Keratinocyte (primary cell): ENCODE results near the gene ZNF674. TPM values are rescaled to one million over a fixed set of nuclear protein-coding genes. Genes with fewer than 3 reads are reported as not detected.
A peak's percentile ranks its signal among the peaks of the same experiment; 100 is the strongest.

ENCODE experiments used
- DNase-seq: peaks from one replicate; pipeline ENCODE4 v3.0.0-alpha.2; 2011; ENCODE audit warnings: low read depth, missing footprints, low spot score
- FAIRE-seq: peaks from 2 replicates; lab custom pipeline; 2011; peaks lifted over from hg19 to GRCh38; lab: Jason Lieb, UNC
- H2AFZ ChIP-seq: 2 replicates; pipeline ENCODE4 v1.6.0; 2012; ENCODE audit warnings: low read length, control low read depth, inconsistent platforms; ENCODE audit not compliant: control insufficient read depth
- H3K27ac ChIP-seq: 2 replicates; pipeline ENCODE4 v1.5.1; 2011; ENCODE audit warnings: low read length; ENCODE audit not compliant: control insufficient read depth, insufficient read depth
- H3K27me3 ChIP-seq: 3 replicates; pipeline ENCODE4 v1.6.0; 2011; ENCODE audit warnings: low read length; ENCODE audit not compliant: control insufficient read depth, insufficient read depth; ENCODE audit errors: extremely low read depth
- H3K36me3 ChIP-seq, 2 experiments: 2 replicates in 1 of 2; 3 replicates in 1 of 2; pipeline ENCODE4 v1.5.1; 2011; ENCODE audit warnings: low read length in 2 of 2, mild to moderate bottlenecking in 1 of 2; ENCODE audit not compliant: control insufficient read depth in 2 of 2, insufficient read depth in 2 of 2; ENCODE audit errors: extremely low read depth in 1 of 2
- H3K4me1 ChIP-seq: 3 replicates; pipeline ENCODE4 v1.5.1; 2011; ENCODE audit warnings: low read length; ENCODE audit not compliant: control insufficient read depth, insufficient read depth; ENCODE audit errors: extremely low read depth
- H3K4me2 ChIP-seq: 3 replicates; pipeline ENCODE4 v1.6.0; 2011; ENCODE audit warnings: low read depth, low read length; ENCODE audit not compliant: control insufficient read depth, insufficient read depth; ENCODE audit errors: extremely low read depth
- H3K4me3 ChIP-seq, 3 experiments: fragments of 200-600 bp in 1 of 3; sonication (generic) in 1 of 3; 2 replicates in 2 of 3; 3 replicates in 1 of 3; pipeline ENCODE4 v1.5.1; 2011 to 2016; ENCODE audit warnings: low read length in 3 of 3, mild to moderate bottlenecking in 3 of 3, control low read depth in 2 of 3, inconsistent platforms in 1 of 3, low read depth in 1 of 3, mixed read lengths in 1 of 3, mixed run types in 1 of 3, moderate library complexity in 1 of 3; ENCODE audit not compliant: control insufficient read depth in 2 of 3, insufficient read depth in 2 of 3; ENCODE audit errors: extremely low read depth in 1 of 3
- H3K79me2 ChIP-seq: 2 replicates; pipeline ENCODE4 v1.6.0; 2012; ENCODE audit warnings: low read length; ENCODE audit not compliant: control insufficient read depth, insufficient read depth
- H3K9ac ChIP-seq: 3 replicates; pipeline ENCODE4 v1.6.0; 2011; ENCODE audit warnings: low read length; ENCODE audit not compliant: control insufficient read depth, insufficient read depth; ENCODE audit errors: extremely low read depth
- H3K9me1 ChIP-seq: 3 replicates; pipeline ENCODE4 v1.6.0; 2011; ENCODE audit warnings: low read length; ENCODE audit not compliant: control insufficient read depth, insufficient read depth; ENCODE audit errors: extremely low read depth
- H3K9me3 ChIP-seq: 2 replicates; pipeline ENCODE4 v1.5.1; 2012; ENCODE audit warnings: low read depth, low read length; ENCODE audit not compliant: control insufficient read depth
- H4K20me1 ChIP-seq: 3 replicates; pipeline ENCODE4 v1.6.0; 2011; ENCODE audit warnings: low read length; ENCODE audit not compliant: control insufficient read depth, insufficient read depth; ENCODE audit errors: extremely low read depth
- CTCF ChIP-seq, 3 experiments: IDR thresholded peaks in 1 of 3; conservative IDR thresholded peaks in 1 of 3; optimal IDR thresholded peaks in 1 of 3; 2 replicates in 2 of 3; 3 replicates in 1 of 3; pipeline versions ENCODE3 to v1.5.1; 2011; ENCODE audit warnings: low read length in 3 of 3, mild to moderate bottlenecking in 3 of 3, moderate library complexity in 2 of 3, control low read depth in 1 of 3, inconsistent platforms in 1 of 3; ENCODE audit not compliant: insufficient read depth in 2 of 3; ENCODE audit errors: extremely low read depth in 1 of 3
- EZH2 ChIP-seq: IDR thresholded peaks from one replicate; pipeline ENCODE4 v1.6.1; 2012; ENCODE audit warnings: inconsistent platforms, mild to moderate bottlenecking, low read length, moderate library complexity
- dilution Hi-C: fragments of 300-500 bp; cut with MboI; formaldehyde crosslinking; loops from one replicate; pipeline ENCODE4 v1.7.0; 2020; ENCODE audit warnings: low sequenced_read_pairs; ENCODE audit not compliant: extremely low pct_ligation_motif_present
- polyA minus RNA-seq, 3 experiments: library from RNA; depleted of rRNA, polyadenylated mRNA; stranded (reverse); fragments of >200 nt; gene quantifications; 1 replicate in 1 of 3; 2 replicates in 1 of 3; 3 replicates in 1 of 3; pipeline ENCODE4 v1.2.3, GENCODE V29; 2011
- polyA plus RNA-seq, 5 experiments: library from polyadenylated mRNA; depleted of rRNA in 3 of 5; stranded (reverse) in 3 of 5; stranded (forward) in 1 of 5; unstranded in 1 of 5; fragments of >200 nt; gene quantifications; 1 replicate in 1 of 5; 2 replicates in 3 of 5; 3 replicates in 1 of 5; pipeline versions ENCODE4 v1.2.1 to v1.2.3, GENCODE V29; 2011 to 2012; ENCODE audit warnings: missing spikeins in 2 of 5, low read depth in 1 of 5, low replicate concordance in 1 of 5

The ZNF674 gene
- 1.4 to 2.7 TPM (median 2.1 TPM) in 3 replicates for polyA plus RNA-seq
- 1.4 TPM for polyA plus RNA-seq (2011; ENCODE audit: low read depth)
- polyA plus RNA-seq (2011; cell fraction: cytosol; rRNA removed): 0.66 and 1.0 TPM in 2 replicates
- polyA plus RNA-seq (2011; cell fraction: nucleus; rRNA removed): 2.4 and 3.3 TPM in 2 replicates
- polyA plus RNA-seq (2012; ENCODE audit: low replicate concordance): 1.6 and 2.0 TPM in 2 replicates
- 3.6 to 6.8 TPM (median 5.7 TPM) in 3 replicates for polyA minus RNA-seq
- polyA minus RNA-seq (2011; cell fraction: cytosol; rRNA and poly(A)+ RNA removed): 2.3 TPM
- 3.2 and 5.8 TPM in 2 replicates for polyA minus RNA-seq (2011; cell fraction: nucleus; rRNA and poly(A)+ RNA removed)

DNA sequence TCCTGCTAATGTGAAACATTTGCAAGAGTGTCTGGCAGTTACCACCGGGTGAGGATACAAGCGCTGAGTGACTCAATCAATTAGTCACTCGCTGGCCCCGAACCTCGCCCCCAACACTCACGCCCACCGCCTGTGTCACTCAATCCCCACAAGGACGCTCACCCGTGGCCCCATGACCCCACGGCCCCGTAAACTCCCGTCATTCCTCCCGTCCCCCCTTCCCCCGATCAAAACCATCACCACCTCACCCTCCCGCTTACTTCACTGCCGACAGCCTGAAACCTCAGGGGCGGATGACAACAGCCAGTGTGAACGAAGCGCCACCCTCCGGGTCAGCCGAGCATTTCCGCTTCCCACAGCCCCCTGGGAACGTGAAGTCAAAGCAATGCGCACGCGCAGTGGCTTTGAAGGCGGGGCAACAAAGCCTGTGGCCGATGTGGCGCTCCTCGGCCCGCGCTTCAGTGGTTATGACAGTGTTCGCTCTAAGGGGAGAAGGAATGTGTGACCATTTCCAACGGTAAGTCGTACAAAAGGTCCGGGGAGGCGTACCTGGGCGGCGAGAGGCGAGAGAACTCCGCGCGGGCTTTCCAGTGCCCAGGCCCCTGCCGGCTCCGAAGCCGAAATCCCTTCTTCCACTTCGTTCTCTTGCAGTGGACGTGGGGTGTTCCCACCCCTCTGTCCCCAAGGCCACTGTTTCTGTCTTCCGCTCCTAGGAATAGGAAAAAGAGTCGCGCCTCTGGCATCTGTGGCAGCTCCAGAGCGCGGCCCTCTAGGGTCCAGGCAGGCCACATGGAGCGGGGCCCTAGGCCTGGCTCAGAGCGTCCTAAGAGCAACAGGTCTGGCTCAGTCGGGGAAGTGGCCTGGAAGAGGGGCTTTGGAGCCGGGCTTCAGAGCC is at the start of gene ZNF674:
Gene ZNF674 (minus strand): TSS at position 311 of the 895 bp plus-strand sequence. CDS start 3,334 bp downstream, outside the sequence.
- dilution Hi-C loops: no loop called here
- no peaks in the 10 kb centered on the region for H4K20me1 ChIP-seq
- FAIRE-seq: no peak
- no peaks in the 10 kb centered on the region for H3K36me3 ChIP-seq
- peak within 1 kb of the TSS; percentile 89 for H3K27ac ChIP-seq
- DNase-seq: peak; percentile 65
- peak within 1 kb of the TSS; percentile 95 for H3K9ac ChIP-seq
- H3K79me2 ChIP-seq: peaks cover 28% of the 10 kb centered on the region
- H3K9me1 ChIP-seq: no peaks in the 10 kb centered on the region
- H3K4me1 ChIP-seq: peaks cover 6% of the 10 kb centered on the region
- H3K9me3 ChIP-seq: no peaks in the 10 kb centered on the region
- H3K4me2 ChIP-seq: peak within 1 kb of the TSS; percentile 86
- peak in 2 of 3 experiments; percentile 31 to 37 for TF ChIP-seq CTCF (optimal IDR thresholded peaks at IDR 0.05 in 1 of 3, IDR thresholded peaks at IDR 0.05 in 1 of 3, conservative IDR thresholded peaks at IDR 0.05 in 1 of 3; ENCODE audit: extremely low read depth in 1 of 3, insufficient read depth in 2 of 3, low read length in 3 of 3)
- no peak for TF ChIP-seq EZH2
- peak within 1 kb of the TSS; percentile 77 to 81 (median 78) for H3K4me3 ChIP-seq
- peak within 1 kb of the TSS; percentile 79 for H2AFZ ChIP-seq
- no peaks in the 10 kb centered on the region for H3K27me3 ChIP-seq

- TF ChIP-seq EZH2 (no peak), CTCF (optimal IDR thresholded peaks at IDR 0.05 in 1 of 3, IDR thresholded peaks at IDR 0.05 in 1 of 3, conservative IDR thresholded peaks at IDR 0.05 in 1 of 3; ENCODE audit: extremely low read depth in 1 of 3, insufficient read depth in 2 of 3, low read length in 3 of 3) (no peak)
- dilution Hi-C loops: no loop called here
- no peaks in the 10 kb centered on the region for H3K36me3 ChIP-seq
- H3K4me2 ChIP-seq: no peak overlapping the region
- no peak overlapping the region for H3K9ac ChIP-seq
- H2AFZ ChIP-seq: no peak overlapping the region
- H3K9me3 ChIP-seq: no peaks in the 10 kb centered on the region
- H3K4me3 ChIP-seq: no peak overlapping the region
- no peaks in the 10 kb centered on the region for H3K9me1 ChIP-seq
- H4K20me1 ChIP-seq: no peaks in the 10 kb centered on the region
- DNase-seq (no peak), FAIRE-seq (no peak)
- no peaks in the 10 kb centered on the region for H3K27me3 ChIP-seq
- H3K79me2 ChIP-seq: no peaks in the 10 kb centered on the region
- no peak overlapping the region for H3K27ac ChIP-seq
- H3K4me1 ChIP-seq: peaks cover 17% of the 10 kb centered on the region
Observed at GRCh38 chrX:46589977-46590723, 44.9 kb upstream of the ZNF674 start.
